A549 (cell line): ENCODE measurements around the gene PRDM2. TPM values are rescaled to one million over a fixed set of nuclear protein-coding genes. Genes with fewer than 3 reads are reported as not detected.

Experiments
- ATAC-seq, 2 experiments: fragments of 200-7000 bp in 1 of 2; fragments of >200 bp in 1 of 2; cut with Nextera tagmentation in 1 of 2; cut with Tn5 transposase in 1 of 2; 3 replicates each; pipeline versions ENCODE4 v1.8.0 to v1.9.1; 2018 to 2020; ENCODE audit warnings: mild to moderate bottlenecking in 1 of 2, moderate library complexity in 1 of 2
- CTCF ChIA-PET: fragments of 300-600 bp; sonication (Branson Sonifier 250); formaldehyde crosslinking; extraction: SDS; loops from one replicate; lab custom pipeline; 2021; ENCODE audit warnings: antibody characterized with exemption, inconsistent platforms; lab: Yijun Ruan, JAX
- POLR2A ChIA-PET: fragments of 350-600 bp; formaldehyde crosslinking; extraction: SDS; loops from one replicate; lab custom pipeline; 2021; ENCODE audit warnings: antibody characterized with exemption, inconsistent platforms; lab: Yijun Ruan, JAX
- DNase-seq, 2 experiments: peaks; one replicate each; pipeline versions ENCODE4 v3.0.0 to v3.0.0-alpha.2; 2011 to 2016; ENCODE audit warnings: low read depth in 1 of 2, low spot score in 1 of 2
- FAIRE-seq: peaks from 2 replicates; lab custom pipeline; 2011; peaks lifted over from hg19 to GRCh38; lab: Jason Lieb, UNC
- H3K27ac ChIP-seq, 2 experiments: fragments of >200 bp; sonication (Bioruptor Twin); formaldehyde crosslinking; 3 replicates each; pipeline ENCODE4 v1.5.1; 2016 to 2017
- H3K4me1 ChIP-seq: fragments of >200 bp; sonication (Bioruptor Twin); formaldehyde crosslinking; 3 replicates; pipeline ENCODE4 v1.6.1; 2016
- H3K4me2 ChIP-seq: fragments of >200 bp; sonication (Bioruptor Twin); formaldehyde crosslinking; 3 replicates; pipeline ENCODE4 v1.6.1; 2016
- H3K4me3 ChIP-seq: fragments of >200 bp; sonication (Bioruptor Twin); formaldehyde crosslinking; 3 replicates; pipeline ENCODE4 v1.5.1; 2016
- H3K9me3 ChIP-seq: fragments of >200 bp; sonication (Bioruptor Twin); formaldehyde crosslinking; 3 replicates; pipeline ENCODE4 v1.6.1; 2016
- BCL3 ChIP-seq: fragments of >200 bp; sonication (Bioruptor Twin); formaldehyde crosslinking; IDR thresholded peaks from 3 replicates; pipeline ENCODE4 v1.6.1; 2016
- BHLHE40 ChIP-seq: IDR thresholded peaks from 2 replicates; pipeline ENCODE4 v1.6.1; 2012; ENCODE audit warnings: low read depth, low read length, inconsistent platforms
- CBX2 ChIP-seq: fragments of 200-600 bp; sonication (generic); IDR thresholded peaks from 2 replicates; pipeline ENCODE4 v1.6.1; 2016; ENCODE audit warnings: low read depth, mild to moderate bottlenecking, borderline replicate concordance
- CHD4 ChIP-seq: fragments of 200-600 bp; sonication (generic); IDR thresholded peaks from 2 replicates; pipeline ENCODE4 v1.6.1; 2016; ENCODE audit warnings: antibody characterized with exemption, mild to moderate bottlenecking, borderline replicate concordance
- EHMT2 ChIP-seq: fragments of 200-600 bp; sonication (generic); IDR thresholded peaks from 2 replicates; pipeline ENCODE4 v1.6.1; 2016; ENCODE audit warnings: antibody characterized with exemption, low read depth, mild to moderate bottlenecking, moderate library complexity
- FOSL2 ChIP-seq, 2 experiments: fragments of 450-650 bp in 1 of 2; fragments of >200 bp in 1 of 2; sonication (Bioruptor Twin) in 1 of 2; formaldehyde crosslinking; IDR thresholded peaks; 2 replicates each; pipeline versions ENCODE4 v1.5.0 to v1.6.1; 2016 to 2020; ENCODE audit warnings: mild to moderate bottlenecking in 1 of 2, moderate library complexity in 1 of 2
- HDAC2 ChIP-seq: fragments of 200-600 bp; sonication (generic); IDR thresholded peaks from 2 replicates; pipeline ENCODE4 v1.6.1; 2016
- HES2 ChIP-seq: fragments of >200 bp; sonication (Bioruptor Twin); formaldehyde crosslinking; IDR thresholded peaks from 2 replicates; pipeline ENCODE4 v1.6.1; 2016
- HEYL ChIP-seq: fragments of 250-450 bp; sonication (Bioruptor Pico); IDR thresholded peaks from 2 replicates; pipeline ENCODE4 v1.8.0; 2021; ENCODE audit warnings: mild to moderate bottlenecking, moderate library complexity
- HOXB13 ChIP-seq: fragments of 250-450 bp; sonication (Bioruptor Pico); IDR thresholded peaks from 2 replicates; pipeline ENCODE4 v1.5.0; 2020; ENCODE audit warnings: low read depth, mild to moderate bottlenecking, moderate library complexity
- HOXB5 ChIP-seq: fragments of 250-450 bp; sonication (Bioruptor Pico); IDR thresholded peaks from 2 replicates; pipeline ENCODE4 v1.5.0; 2020; ENCODE audit warnings: mild to moderate bottlenecking, moderate library complexity
- JUN ChIP-seq, 2 experiments: fragments of >200 bp; sonication (Bioruptor Twin); formaldehyde crosslinking; IDR thresholded peaks; 2 replicates in 1 of 2; 3 replicates in 1 of 2; pipeline ENCODE4 v1.6.1; 2016 to 2017
- JUNB ChIP-seq: fragments of >200 bp; sonication (Bioruptor Twin); formaldehyde crosslinking; IDR thresholded peaks from 2 replicates; pipeline ENCODE4 v1.6.1; 2016
- KDM5A ChIP-seq: fragments of 200-600 bp; sonication (generic); IDR thresholded peaks from 2 replicates; pipeline ENCODE4 v1.6.1; 2016; ENCODE audit warnings: antibody characterized with exemption, mild to moderate bottlenecking
- MAFK ChIP-seq: fragments of 450-650 bp; IDR thresholded peaks from 2 replicates; pipeline ENCODE4 v1.6.1; 2014; ENCODE audit not compliant: partially characterized antibody
- MYC ChIP-seq: IDR thresholded peaks from 2 replicates; pipeline ENCODE4 v1.6.1; 2012; ENCODE audit warnings: mild to moderate bottlenecking, inconsistent platforms, low read length, improper control_type of control experiment, borderline replicate concordance
- NFE2L2 ChIP-seq: fragments of 150-350 bp; conservative IDR thresholded peaks from 2 replicates; pipeline ENCODE4 v1.6.1; 2014; ENCODE audit warnings: low read length
- NPAS2 ChIP-seq: fragments of 250-450 bp; sonication (Bioruptor Pico); IDR thresholded peaks from 2 replicates; pipeline ENCODE4 v1.8.0; 2022; ENCODE audit warnings: mild to moderate bottlenecking, moderate library complexity, borderline replicate concordance
- PHF8 ChIP-seq: fragments of 200-600 bp; sonication (generic); IDR thresholded peaks from 2 replicates; pipeline ENCODE4 v1.6.1; 2016; ENCODE audit warnings: low read depth, mild to moderate bottlenecking, antibody characterized with exemption, moderate library complexity, borderline replicate concordance
- POLR2A ChIP-seq: IDR thresholded peaks from 2 replicates; pipeline ENCODE4 v1.6.1; 2012; ENCODE audit warnings: mild to moderate bottlenecking, low read length
- POLR2AphosphoS2 ChIP-seq: conservative IDR thresholded peaks from 2 replicates; pipeline ENCODE4 v1.6.1; 2012; ENCODE audit warnings: low read length, improper control_type of control experiment, inconsistent platforms
- RARB ChIP-seq: fragments of 250-450 bp; sonication (Bioruptor Pico); IDR thresholded peaks from 2 replicates; pipeline ENCODE4 v1.8.0; 2021; ENCODE audit warnings: mild to moderate bottlenecking, moderate library complexity
- RCOR1 ChIP-seq: fragments of 150-350 bp; IDR thresholded peaks from 2 replicates; pipeline ENCODE4 v1.6.1; 2014; ENCODE audit warnings: antibody characterized with exemption, low read length, low read depth
- REST ChIP-seq: fragments of 200-600 bp; sonication (generic); IDR thresholded peaks from 2 replicates; pipeline ENCODE4 v1.6.1; 2016; ENCODE audit warnings: antibody characterized with exemption, mild to moderate bottlenecking, moderate library complexity
- SMC3 ChIP-seq: fragments of >200 bp; sonication (Bioruptor Twin); formaldehyde crosslinking; IDR thresholded peaks from 3 replicates; pipeline ENCODE4 v1.6.1; 2018; ENCODE audit warnings: inconsistent platforms
- SREBF2 ChIP-seq: fragments of 450-650 bp; IDR thresholded peaks from 2 replicates; pipeline ENCODE4 v1.6.1; 2014; ENCODE audit warnings: mild to moderate bottlenecking, moderate library complexity
- TP53 ChIP-seq: fragments of 250-450 bp; sonication (Bioruptor Pico); IDR thresholded peaks from 2 replicates; pipeline ENCODE4 v1.5.0; 2021; ENCODE audit warnings: mild to moderate bottlenecking, moderate library complexity
- USF2 ChIP-seq: fragments of 450-650 bp; IDR thresholded peaks from 2 replicates; pipeline ENCODE4 v1.6.1; 2014; ENCODE audit warnings: antibody characterized with exemption
- ZNF302 ChIP-seq: fragments of 250-450 bp; sonication (Bioruptor Pico); IDR thresholded peaks from 2 replicates; pipeline ENCODE4 v1.9.0; 2021; ENCODE audit warnings: inconsistent platforms, mild to moderate bottlenecking, moderate library complexity
- ZSCAN20 ChIP-seq: fragments of 250-450 bp; sonication (Bioruptor Pico); IDR thresholded peaks from 2 replicates; pipeline ENCODE4 v1.8.0; 2022; ENCODE audit warnings: mild to moderate bottlenecking, moderate library complexity
- WGBS: methylation state at CpG from one replicate; pipeline ENCODE4 v1.1.6; 2017; ENCODE audit errors: missing lambda C conversion rate; 5-methylcytosine and 5-hydroxymethylcytosine counted together
- polyA plus RNA-seq, 4 experiments: library from polyadenylated mRNA; depleted of rRNA in 3 of 4; stranded (reverse); fragments of >200 nt; fragmentation: RNase III in 1 of 4; extraction: RNeasy Plus Mini Kit Qiagen cat#74134 plus additional on column Dnase treatment in 1 of 4; gene quantifications; 2 replicates in 3 of 4; 3 replicates in 1 of 4; pipeline ENCODE4 v1.2.3, GENCODE V29; 2011 to 2017

PRDM2 gene
- polyA plus RNA-seq, 2 of the 4 experiments (the other 2 are of a cell fraction), result 7.9 to 8.4 TPM

- WGBS, result 12% methylated on average over 7 of the region's 7 CpGs
- H3K4me2 ChIP-seq, result no peak overlapping the region
- no peak for DNase-seq
- no peak for ATAC-seq
- no peaks in the 10 kb centered on the region for H3K9me3 ChIP-seq
- CTCF ChIA-PET, result interaction anchor here (1.0 kb wide), 1 partner anchor 202 kb away, joined by 3 read pairs; no protein-coding TSS in a partner anchor
- TF ChIP-seq HOXB5 (CRISPR knock-in tag) (no peak), TP53 (no peak), USF2 (no peak), HDAC2 (no peak), BHLHE40 (no peak), ZSCAN20 (CRISPR knock-in tag) (no peak), JUN (IDR thresholded peaks at IDR 0.05) (no peak), REST (no peak), JUNB (no peak), CBX2 (no peak), MAFK (no peak), PHF8 (no peak), CHD4 (no peak), POLR2A (no peak), RCOR1 (no peak)
- POLR2A ChIA-PET, result no interaction called here
- FAIRE-seq, result no peak
- no peak overlapping the region for H3K4me3 ChIP-seq
- H3K27ac ChIP-seq, result no peak overlapping the region
- no peaks in the 10 kb centered on the region for H3K4me1 ChIP-seq
Measured at GRCh38 chr1:13867603-13868002, 167.6 kb downstream of the PRDM2 start.

GRCh38 chr1:13869172-13869797 lies 169.3 kb downstream of the PRDM2 start:
- Histone ChIP-seq H3K4me3 (no peak overlapping the region), H3K27ac (no peak overlapping the region), H3K9me3 (no peaks in the 10 kb centered on the region), H3K4me2 (no peak overlapping the region), H3K4me1 (no peaks in the 10 kb centered on the region)
- 34% methylated on average over 7 of the region's 7 CpGs for WGBS
- ATAC-seq (no peak), DNase-seq (no peak), FAIRE-seq (no peak)
- POLR2A ChIA-PET, result no interaction called here
- TF ChIP-seq NFE2L2, result no peak
- no peak for TF ChIP-seq SMC3
- TF ChIP-seq EHMT2, result no peak
- TF ChIP-seq HOXB5 (CRISPR knock-in tag), result no peak
- no peak for TF ChIP-seq HES2
- TF ChIP-seq RARB (CRISPR knock-in tag), result no peak
- CTCF ChIA-PET, result no interaction called here

GRCh38 chr1:13871413-13871812 lies 171.4 kb downstream of the PRDM2 start:
- Histone ChIP-seq H3K4me3 (no peak overlapping the region), H3K4me2 (no peak overlapping the region), H3K4me1 (no peaks in the 10 kb centered on the region), H3K27ac (no peak overlapping the region), H3K9me3 (no peaks in the 10 kb centered on the region)
- 8% methylated on average over 2 of the region's 2 CpGs for WGBS
- ChIA-PET POLR2A (no interaction called here), CTCF (no interaction called here)
- ATAC-seq, result no peak
- DNase-seq, result no peak
- no peak for FAIRE-seq
- TF ChIP-seq FOSL2 (IDR thresholded peaks at IDR 0.05) (no peak), FOSL2 (CRISPR knock-in tag; IDR thresholded peaks at IDR 0.05) (no peak), NPAS2 (CRISPR knock-in tag) (no peak), BCL3 (no peak), ZNF302 (CRISPR knock-in tag) (no peak), MYC (no peak), HOXB13 (CRISPR knock-in tag) (no peak), KDM5A (no peak), HDAC2 (no peak), CBX2 (no peak), HEYL (no peak), USF2 (no peak), POLR2AphosphoS2 (no peak), SREBF2 (no peak), NFE2L2 (no peak)
